ENCODE results near the gene NCK1.

The NCK1 gene

DNA sequence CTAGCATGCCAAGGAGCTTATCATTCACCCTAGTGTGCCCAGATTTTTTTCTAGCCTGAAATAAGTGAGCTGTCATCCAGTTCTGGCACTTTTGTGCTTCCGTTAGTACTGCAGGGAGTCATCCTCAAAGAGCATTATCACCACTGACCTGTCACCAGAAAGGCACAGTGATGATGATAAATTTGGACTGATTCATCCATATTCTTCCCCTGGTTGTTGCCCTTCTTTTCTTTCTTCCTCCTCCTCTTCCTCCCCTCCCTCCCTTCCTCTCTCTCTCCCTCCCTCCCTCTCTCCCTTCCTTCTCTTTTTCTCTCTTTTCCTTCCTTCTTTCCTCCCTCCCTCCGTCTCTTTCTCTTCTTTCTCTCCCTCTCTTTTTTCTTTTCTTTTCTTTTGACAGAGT, 21.8 kb upstream of the NCK1 start:
- DNase-seq (ENCODE audit: low read depth): no peak
- in situ Hi-C loops (cut with HindIII; ENCODE audit: low sequenced_read_pairs): no loop called here
- TF ChIP-seq, protein P1, sequence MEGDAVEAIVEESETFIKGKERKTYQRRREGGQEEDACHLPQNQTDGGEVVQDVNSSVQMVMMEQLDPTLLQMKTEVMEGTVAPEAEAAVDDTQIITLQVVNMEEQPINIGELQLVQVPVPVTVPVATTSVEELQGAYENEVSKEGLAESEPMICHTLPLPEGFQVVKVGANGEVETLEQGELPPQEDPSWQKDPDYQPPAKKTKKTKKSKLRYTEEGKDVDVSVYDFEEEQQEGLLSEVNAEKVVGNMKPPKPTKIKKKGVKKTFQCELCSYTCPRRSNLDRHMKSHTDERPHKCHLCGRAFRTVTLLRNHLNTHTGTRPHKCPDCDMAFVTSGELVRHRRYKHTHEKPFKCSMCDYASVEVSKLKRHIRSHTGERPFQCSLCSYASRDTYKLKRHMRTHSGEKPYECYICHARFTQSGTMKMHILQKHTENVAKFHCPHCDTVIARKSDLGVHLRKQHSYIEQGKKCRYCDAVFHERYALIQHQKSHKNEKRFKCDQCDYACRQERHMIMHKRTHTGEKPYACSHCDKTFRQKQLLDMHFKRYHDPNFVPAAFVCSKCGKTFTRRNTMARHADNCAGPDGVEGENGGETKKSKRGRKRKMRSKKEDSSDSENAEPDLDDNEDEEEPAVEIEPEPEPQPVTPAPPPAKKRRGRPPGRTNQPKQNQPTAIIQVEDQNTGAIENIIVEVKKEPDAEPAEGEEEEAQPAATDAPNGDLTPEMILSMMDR (IDR thresholded peaks at IDR 0.05; ENCODE audit: low read depth, low read length, missing control alignments): no peak

DNA sequence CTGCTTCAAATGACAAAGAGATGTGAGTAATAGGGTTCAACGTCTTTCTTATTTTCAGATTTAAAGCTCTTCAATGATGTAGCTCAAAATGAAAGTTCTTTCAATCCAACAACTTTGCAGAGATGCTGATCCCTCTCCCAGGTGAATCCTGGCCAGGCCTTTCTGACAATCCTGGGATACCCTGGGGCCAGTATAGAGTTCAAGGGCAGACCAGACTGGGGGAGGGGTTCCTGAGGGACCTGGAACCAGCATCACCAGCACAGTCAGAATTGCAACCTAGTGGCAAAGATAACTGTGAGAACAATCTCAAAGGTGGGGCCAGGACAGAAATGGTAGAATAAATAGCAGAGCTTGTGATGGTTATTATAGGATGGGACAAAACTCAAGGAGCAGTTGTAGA, 19.7 kb upstream of the NCK1 start:
- no peak overlapping the region for H3K4me3 ChIP-seq (ENCODE audit: low read depth, low read length)
- no peak for DNase-seq (ENCODE audit: low read depth)
- in situ Hi-C loops (cut with HindIII; ENCODE audit: low sequenced_read_pairs): no loop called here
- TF ChIP-seq, protein P1 (IDR thresholded peaks at IDR 0.05; ENCODE audit: low read depth, low read length, missing control alignments): no peak

More for the DNA sequence above, 21.8 kb upstream of the NCK1 start:
- no peak overlapping the region for H3K4me3 ChIP-seq (ENCODE audit: low read depth, low read length)

DNA sequence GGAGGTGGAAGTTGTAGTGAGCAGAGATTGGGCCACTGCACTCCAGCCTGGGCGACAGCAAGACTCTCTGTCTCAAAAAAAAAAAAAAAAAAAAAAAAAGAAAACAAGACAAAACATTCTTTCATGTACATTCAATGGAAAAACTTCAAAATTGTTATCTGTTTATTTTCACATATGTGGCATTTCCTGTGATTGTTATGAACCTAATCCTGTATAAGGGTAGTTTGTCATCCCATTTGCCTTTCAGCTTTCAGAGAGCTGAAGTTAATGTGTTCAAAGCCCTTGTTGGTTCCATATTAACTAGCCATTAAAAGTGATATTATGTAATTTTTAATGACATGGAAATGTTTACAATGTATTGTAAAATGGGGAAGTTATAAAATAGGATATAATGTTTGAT, 17.3 kb upstream of the NCK1 start:
- TF ChIP-seq, protein P1 (IDR thresholded peaks at IDR 0.05; ENCODE audit: low read depth, low read length, missing control alignments): no peak
- no peak overlapping the region for H3K4me3 ChIP-seq (ENCODE audit: low read depth, low read length)
- in situ Hi-C loops (cut with HindIII; ENCODE audit: low sequenced_read_pairs): no loop called here
- no peak for DNase-seq (ENCODE audit: low read depth)

- DNase-seq (ENCODE audit: low read depth): no peak
- in situ Hi-C loops (cut with HindIII; ENCODE audit: low sequenced_read_pairs): no loop called here
- no peak overlapping the region for H3K4me3 ChIP-seq (ENCODE audit: low read depth, low read length)
- TF ChIP-seq, protein P1 (IDR thresholded peaks at IDR 0.05; ENCODE audit: low read depth, low read length, missing control alignments): no peak
These were observed 9.8 kb upstream of the NCK1 start for GRCh38 chr3:136852180-136852579.

DNA sequence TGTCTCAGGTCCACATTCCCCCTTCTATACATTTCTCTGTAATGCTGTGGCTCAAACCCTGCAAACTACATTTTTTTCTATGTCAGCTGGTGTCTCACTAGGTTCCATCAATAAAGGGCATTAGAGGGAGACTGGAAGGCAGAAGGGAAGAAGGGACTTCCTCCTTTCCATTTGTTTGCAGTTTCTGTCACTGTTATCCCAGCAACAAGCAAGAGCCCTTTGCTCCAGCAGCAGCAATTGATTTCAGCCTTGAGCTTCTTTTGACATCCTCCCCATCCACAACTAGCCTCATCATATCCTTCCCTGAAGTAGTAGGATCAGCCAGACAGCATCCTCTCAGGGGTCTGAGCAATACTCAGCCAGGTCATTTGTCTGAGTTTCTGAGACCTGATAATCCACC, 5.3 kb upstream of the NCK1 start:
- DNase-seq (ENCODE audit: low read depth): no peak
- in situ Hi-C loops (cut with HindIII; ENCODE audit: low sequenced_read_pairs): no loop called here
- H3K4me3 ChIP-seq (ENCODE audit: low read depth, low read length): no peak overlapping the region
- TF ChIP-seq, protein P1 (IDR thresholded peaks at IDR 0.05; ENCODE audit: low read depth, low read length, missing control alignments): no peak

- H3K4me3 ChIP-seq (ENCODE audit: low read depth, low read length): no peak overlapping the region
- in situ Hi-C loops (cut with HindIII; ENCODE audit: low sequenced_read_pairs): no loop called here
- no peak for DNase-seq (ENCODE audit: low read depth)
- TF ChIP-seq, protein P1 (IDR thresholded peaks at IDR 0.05; ENCODE audit: low read depth, low read length, missing control alignments): no peak
These were observed 3.6 kb upstream of the NCK1 start for GRCh38 chr3:136858381-136858780.

DNA sequence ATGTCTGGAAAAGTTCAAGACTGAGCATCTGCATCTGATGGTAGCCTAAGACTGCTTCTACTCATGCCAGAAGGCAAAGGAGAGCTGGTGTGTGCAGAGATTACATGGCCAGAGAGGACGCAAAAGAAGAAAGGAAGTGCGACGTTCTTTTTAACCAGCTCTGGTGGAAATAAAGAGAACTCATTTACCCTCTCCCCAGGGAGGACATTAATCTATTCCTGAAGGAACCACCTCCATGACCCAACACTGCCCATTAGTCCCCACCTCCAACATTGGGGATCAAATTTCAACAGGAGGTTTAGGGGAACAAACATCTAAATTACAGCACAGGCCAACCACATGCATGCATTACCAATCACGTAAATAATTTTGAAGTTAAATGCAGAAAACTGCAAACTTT, 1.5 kb upstream of the NCK1 start:
- in situ Hi-C loops (cut with HindIII; ENCODE audit: low sequenced_read_pairs): no loop called here
- TF ChIP-seq, protein P1 (IDR thresholded peaks at IDR 0.05; ENCODE audit: low read depth, low read length, missing control alignments): no peak
- H3K4me3 ChIP-seq (ENCODE audit: low read depth, low read length): peak overlapping the region; percentile 70
- DNase-seq (ENCODE audit: low read depth): no peak
